Jurkat, Clone E6-1 (cell line): Measurements from ENCODE around the gene GADD45A. TPM values are rescaled to one million over a fixed set of nuclear protein-coding genes. Genes with fewer than 3 reads are reported as not detected.
A peak's percentile ranks its signal among the peaks of the same experiment; 100 is the strongest.
"Not testable (repeated sequence)": the region's sequence is repeated elsewhere in the genome, so short reads cannot be mapped to it uniquely, and the experiment has no call there.

ENCODE experiments used
- DNase-seq: peaks from one replicate; pipeline ENCODE4 v3.0.0-alpha.2; 2011; ENCODE audit warnings: low read depth, low spot score
- H3K4me3 ChIP-seq: 2 replicates; pipeline ENCODE4 v1.5.1; 2011; ENCODE audit warnings: mild to moderate bottlenecking, low read length, control low read depth, moderate library complexity
- polyA plus RNA-seq: library from polyadenylated mRNA; unstranded; fragments of >200 nt; gene quantifications from one replicate; pipeline ENCODE4 v1.2.1, GENCODE V29; 2012; ENCODE audit warnings: missing spikeins; ENCODE audit not compliant: insufficient read length, insufficient read depth

The GADD45A gene, protein sequence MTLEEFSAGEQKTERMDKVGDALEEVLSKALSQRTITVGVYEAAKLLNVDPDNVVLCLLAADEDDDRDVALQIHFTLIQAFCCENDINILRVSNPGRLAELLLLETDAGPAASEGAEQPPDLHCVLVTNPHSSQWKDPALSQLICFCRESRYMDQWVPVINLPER
- polyA plus RNA-seq, result 19.0 TPM

DNA sequence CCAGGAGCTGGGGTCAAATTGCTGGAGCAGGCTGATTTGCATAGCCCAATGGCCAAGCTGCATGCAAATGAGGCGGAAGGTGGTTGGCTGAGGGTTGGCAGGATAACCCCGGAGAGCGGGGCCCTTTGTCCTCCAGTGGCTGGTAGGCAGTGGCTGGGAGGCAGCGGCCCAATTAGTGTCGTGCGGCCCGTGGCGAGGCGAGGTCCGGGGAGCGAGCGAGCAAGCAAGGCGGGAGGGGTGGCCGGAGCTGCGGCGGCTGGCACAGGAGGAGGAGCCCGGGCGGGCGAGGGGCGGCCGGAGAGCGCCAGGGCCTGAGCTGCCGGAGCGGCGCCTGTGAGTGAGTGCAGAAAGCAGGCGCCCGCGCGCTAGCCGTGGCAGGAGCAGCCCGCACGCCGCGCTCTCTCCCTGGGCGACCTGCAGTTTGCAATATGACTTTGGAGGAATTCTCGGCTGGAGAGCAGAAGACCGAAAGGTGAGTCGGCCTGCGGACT lies at the start of gene GADD45A:
Gene GADD45A, plus strand, starts transcription at position 135 of the 491 bp plus-strand sequence. Its CDS starts 294 bp downstream, at position 429.
- peak; percentile 98 for DNase-seq
- H3K4me3 ChIP-seq, result peak within 1 kb of the TSS; percentile 79

DNA sequence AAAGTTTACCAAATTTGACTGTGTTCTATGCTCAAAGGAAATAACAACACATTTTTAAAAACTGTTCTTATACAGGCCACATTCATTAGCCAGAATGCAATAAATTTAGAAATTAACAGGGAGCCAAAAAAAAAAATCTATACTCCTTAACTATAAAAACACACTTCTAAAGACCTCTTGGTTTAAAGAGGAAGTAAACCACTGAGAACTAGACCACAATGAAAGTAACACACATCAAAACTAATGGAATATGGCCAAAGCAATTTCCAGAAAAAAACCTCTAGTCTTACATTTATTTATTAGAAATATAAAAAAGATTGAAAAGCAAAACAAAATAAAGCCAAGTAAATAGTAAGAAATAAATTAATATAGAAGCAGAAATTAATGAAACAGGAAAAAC lies 48.9 kb upstream of the GADD45A start:
- no peak for DNase-seq
- no peak overlapping the region for H3K4me3 ChIP-seq

DNA sequence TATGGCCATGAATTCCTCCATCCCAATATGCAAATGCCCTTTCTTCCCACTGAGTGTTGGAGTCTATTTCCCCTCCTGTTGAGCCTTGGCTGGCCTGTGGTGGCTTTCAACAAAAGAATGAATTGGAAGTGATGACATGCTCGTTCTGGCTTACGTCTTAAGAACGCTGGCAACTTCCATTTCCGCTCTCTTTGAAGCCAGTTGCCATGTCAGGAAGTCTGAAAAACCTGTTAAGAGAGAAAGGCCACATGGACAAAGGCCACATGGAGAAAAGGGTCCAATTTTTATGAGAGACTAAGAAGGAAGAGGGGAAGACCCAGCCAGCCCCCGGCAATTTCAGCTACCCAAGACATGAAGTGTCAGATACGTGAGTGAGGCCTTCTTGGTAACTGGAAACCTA lies 45.6 kb upstream of the GADD45A start:
- DNase-seq, result no peak

DNA sequence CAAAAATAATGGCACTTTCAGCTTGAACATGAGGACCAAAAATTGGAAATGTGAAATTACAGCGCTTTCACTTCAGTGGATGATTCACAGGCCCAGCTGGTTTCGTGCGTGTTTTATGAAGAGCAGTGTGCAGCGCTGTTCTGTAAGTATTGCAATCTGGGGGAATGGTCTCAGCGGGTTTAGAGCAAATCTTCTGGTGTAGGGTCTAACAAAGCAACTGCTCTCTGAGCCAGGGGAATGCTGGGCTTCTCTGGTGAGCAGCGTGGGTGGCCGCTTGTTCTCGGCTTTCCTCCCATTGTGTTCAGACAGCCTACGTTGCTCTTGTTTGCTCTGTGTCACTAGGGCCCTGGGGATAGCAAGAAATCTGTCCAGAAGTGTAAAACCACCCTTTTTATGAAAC lies 42.4 kb upstream of the GADD45A start:
- no peak for DNase-seq
- no peak overlapping the region for H3K4me3 ChIP-seq

More for the DNA sequence above, 45.6 kb upstream of the GADD45A start:
- no peak overlapping the region for H3K4me3 ChIP-seq

DNA sequence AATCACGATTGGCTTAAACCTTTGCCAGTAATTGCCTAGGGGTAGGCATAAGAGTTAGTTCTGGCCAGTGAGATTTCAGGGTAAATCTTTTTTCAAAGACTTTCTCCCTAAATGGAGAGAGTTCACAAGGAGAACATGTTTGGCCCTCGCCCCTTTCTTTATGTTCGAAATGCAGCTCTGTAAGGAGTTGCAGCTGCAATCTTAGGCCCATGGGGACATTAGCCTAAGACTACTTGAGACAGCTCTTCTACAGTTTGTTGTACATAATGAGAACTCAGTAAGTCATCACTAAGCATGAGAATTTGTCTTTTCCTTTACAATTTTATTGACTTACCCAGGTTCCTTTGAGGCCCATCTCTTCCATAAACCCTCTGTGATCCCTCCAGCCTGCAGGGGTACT lies 40.4 kb upstream of the GADD45A start:
- no peak for DNase-seq
- H3K4me3 ChIP-seq, result no peak overlapping the region

DNA sequence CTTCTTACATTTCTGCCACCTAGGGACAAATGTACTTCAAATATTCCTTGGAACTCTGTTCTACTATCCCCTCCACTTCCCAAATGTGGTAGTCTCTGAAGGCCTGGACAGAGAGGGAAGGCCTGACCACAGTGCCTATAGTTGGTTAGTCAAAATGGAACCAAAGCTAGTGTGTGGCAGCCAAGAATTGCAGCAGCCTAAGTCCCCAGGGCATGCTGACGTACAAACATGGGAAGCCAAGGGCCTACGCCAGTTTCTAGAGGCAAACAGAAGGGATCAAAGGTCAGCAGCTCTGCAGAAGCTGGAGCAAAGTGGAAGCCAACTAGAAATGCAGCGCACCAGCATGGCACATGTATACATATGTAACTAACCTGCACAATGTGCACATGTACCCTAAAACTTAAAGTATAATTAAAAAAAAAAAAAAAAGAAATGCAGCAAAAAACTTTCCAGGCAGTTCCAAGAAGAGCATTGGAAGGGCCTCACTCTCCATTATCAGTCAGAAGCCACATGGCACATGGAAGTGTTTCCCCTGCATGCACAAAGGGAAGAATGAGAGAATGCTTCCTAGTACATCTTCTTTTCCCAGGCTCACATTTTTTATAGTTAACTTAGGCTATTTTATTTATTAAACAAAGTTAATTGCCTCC lies 39.4 kb upstream of the GADD45A start:
- H3K4me3 ChIP-seq, result no peak overlapping the region
- no peak for DNase-seq

DNA sequence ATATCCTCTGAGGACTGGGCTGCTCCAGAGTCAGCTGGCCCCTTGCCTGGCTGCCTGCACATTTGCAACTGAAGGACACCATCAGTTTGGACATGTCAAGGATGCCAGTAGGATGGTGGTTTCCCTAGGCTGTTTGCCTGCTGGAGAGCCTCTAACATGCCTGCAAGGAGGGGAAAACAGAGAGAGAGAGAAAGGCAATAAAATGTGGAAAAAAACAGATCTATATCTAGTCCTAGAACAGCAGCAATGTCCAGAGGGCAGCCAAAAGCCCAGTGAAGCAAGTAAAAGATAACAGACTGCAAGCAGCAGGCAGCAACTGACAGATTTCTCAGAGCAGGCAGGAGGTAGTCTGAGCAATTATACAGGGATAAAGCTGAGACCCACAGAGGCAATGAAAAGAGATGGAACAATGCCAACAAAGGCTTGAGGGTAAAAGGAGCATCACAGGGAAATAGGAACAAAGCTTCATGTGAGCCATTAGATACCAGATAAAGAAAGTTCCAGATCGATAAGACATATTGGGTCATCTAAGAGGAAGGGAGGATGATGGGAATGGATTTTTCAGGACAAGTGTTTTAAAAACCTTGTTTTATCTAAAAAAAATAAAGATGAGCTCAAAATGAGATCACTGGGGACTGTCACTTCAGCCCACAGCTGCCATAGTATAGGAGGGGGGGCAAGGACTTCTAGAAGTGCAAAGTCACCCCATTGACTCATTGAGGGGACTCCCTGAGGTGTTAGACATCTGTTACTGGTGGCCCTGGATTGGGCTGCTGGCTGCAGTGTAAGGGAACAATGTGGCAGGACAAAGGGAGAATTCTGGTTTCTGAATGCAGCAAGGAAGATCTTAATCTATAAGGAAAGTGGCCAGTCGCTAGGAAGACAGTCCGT lies 38.6 kb upstream of the GADD45A start:
- no peak for DNase-seq
- H3K4me3 ChIP-seq, result no peak overlapping the region

DNA sequence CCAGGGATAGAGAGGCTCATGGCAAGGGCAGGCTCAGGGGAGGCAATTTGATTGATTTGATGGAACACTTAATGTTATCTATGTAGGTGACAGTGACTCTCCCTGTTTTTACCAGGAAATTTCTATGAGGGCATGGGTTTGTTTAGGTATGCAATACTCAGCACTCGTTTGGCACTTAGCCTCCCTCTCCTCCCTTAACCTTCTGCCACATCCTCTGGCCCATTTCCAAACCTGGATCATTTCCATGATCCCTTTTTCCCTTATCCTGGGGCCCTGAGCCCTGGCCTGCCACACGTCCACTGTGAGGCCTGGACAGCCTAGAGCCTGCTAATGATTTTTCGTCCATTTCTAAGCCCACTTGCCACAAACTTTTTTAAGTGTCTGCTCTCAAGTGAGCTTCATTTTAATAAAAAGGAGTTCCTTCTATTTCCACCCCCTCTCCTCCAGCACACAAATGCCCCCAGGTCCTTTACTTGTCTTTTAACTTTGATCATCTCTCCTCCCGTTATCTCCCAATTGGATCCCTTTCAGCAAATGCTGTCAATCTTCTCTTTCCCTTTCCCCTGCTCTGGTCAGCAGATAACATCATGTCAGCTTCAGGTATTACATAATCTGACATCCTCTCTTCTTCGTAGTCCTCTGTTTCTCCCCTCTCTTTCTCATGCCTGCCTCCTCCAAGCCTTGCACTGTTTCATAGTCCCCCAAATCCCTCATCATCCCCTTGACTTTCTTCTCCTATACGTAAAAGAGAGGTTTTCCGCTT lies 37.8 kb upstream of the GADD45A start:
- DNase-seq, result no peak

DNA sequence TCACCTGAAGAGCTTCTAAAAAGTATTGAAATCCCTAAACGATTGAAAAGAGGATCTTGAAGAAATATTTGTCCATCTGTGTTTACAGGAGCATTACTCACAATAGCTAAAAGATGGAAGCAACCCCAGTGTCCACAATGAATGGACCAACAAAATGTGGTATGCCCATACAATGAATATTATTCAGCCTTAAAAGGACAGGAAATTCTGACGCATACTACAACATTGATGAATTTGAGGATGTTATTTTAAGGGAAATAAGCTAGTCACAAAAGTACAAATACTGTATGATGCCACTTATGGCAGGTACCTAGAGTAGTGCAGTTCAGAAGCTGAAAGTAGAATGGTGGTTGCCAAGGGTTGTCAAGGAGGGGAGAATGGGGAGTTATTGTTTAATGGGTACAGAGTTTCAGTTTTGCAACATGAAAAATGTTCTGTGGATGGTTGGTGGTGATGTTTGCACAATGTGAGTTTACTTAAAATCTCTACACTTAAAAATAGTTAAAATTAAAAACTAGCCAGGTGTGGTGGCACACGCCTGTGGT lies 37.1 kb upstream of the GADD45A start:
- DNase-seq, result no peak

More for the DNA sequence above, 37.8 kb upstream of the GADD45A start:
- no peak overlapping the region for H3K4me3 ChIP-seq

DNA sequence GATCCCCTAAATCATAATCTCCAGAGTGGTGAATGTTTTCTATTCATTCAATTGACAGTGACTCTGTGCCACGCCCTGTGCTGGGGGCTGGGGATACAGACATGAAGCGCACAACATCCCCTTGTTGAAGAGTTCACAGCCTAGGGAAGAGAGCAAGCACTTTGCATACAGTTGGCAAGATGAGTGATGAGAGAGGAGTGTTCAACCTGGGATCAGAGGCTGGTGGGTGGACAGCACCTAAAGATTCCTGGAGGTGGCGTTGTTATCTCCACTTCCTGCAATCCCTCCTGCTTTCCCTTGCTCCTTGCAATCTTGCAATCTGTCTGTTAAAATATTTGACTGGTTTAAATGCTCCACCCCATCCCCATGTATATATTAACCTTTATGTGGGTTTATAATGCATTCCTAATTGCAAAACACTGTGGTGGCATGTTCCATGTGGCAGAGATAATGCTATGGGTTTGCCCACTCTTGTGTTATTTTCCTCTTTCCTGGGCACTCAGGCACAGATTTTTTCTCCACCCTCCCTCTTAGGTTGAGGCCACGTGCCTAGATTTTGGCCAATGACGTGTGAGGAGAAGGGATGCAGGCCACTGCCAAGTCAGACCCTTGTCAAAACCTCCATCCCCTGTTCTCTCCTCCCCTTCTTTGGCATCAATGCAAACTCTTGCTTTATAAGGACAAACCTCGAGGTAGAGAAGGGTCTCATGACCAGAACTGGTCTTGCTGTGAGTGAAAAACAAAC lies 36.2 kb upstream of the GADD45A start:
- H3K4me3 ChIP-seq, result no peak overlapping the region
- DNase-seq, result no peak

More for the DNA sequence above, 37.1 kb upstream of the GADD45A start:
- no peak overlapping the region for H3K4me3 ChIP-seq

DNA sequence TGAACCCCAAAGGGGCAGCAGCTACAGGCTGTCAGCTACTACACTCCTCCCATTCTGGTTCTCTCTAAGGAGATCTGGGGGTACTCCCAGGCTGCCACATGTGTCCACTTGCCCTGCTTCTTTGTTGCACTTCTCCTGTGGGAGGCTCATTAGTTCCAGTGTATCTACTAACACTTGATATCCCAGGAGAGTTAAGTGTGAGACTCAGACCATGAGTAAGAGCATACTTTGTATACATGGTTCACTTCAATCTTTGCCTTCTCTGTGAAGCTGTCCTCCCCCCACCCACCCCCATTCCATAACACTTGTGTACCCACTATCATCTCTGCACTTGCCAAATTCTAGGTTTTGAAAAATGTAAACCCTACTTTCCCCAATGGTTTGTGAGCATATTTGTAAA lies 34.9 kb upstream of the GADD45A start:
- no peak for DNase-seq
- H3K4me3 ChIP-seq, result no peak overlapping the region

DNA sequence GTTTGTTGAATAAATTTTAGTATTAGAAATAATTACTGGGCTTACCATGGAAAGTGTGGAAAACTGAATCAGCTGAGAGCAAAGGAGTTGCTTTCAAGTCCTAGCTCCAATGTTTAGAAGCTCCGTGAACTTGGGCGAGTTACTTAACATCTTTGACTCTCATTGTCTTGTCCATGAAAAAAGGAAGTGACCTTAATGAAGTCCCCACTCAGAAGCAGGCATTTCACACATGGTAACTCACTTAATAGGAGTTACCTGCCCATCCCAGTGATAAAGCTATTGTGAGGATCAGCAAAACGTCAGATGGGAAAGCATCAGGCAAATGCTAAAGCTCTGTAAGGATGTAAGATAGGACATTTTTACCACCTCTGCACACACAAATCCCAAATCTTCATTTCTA lies 34.0 kb upstream of the GADD45A start:
- no peak for DNase-seq
- H3K4me3 ChIP-seq, result no peak overlapping the region

DNA sequence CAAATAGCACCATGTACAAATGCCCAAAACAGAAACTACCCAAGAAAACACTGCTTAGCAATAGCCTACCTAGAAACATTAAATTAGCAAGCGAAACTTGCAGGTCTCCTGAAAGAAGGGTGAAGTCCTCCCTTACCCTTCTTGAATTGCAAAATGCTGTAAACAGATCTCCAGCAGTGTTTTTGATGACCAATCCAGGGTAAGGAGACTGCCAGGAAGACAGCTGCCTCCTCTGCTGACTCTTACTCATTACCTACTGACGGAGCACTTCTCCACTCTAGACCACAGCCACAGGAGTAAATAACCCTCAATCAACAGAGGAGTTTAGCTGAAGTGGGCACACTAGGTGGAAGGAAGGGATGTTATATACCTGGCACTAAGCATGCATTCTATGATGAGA lies 32.2 kb upstream of the GADD45A start:
- H3K4me3 ChIP-seq, result no peak overlapping the region
- DNase-seq, result no peak

DNA sequence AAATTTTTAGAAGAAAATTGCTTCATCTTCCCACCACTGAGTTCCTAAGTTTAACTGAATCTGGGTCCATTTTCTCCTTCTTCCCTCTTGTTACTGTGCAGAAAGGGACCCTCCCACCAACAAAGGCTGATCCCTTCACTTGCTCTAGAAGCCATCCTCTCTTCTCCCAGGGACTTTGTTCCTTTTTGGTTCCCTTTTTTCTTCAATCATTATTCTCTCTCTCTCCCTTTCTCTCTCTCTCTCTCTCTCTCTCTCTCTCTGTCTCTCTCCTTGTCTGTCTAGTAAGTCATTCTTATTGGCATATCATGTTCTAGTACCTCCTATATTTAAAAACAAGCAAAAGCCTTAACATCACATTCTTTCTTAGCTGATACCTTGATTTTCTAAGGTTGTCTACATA lies 31.7 kb upstream of the GADD45A start:
- no peak for DNase-seq
- H3K4me3 ChIP-seq, result no peak overlapping the region

DNA sequence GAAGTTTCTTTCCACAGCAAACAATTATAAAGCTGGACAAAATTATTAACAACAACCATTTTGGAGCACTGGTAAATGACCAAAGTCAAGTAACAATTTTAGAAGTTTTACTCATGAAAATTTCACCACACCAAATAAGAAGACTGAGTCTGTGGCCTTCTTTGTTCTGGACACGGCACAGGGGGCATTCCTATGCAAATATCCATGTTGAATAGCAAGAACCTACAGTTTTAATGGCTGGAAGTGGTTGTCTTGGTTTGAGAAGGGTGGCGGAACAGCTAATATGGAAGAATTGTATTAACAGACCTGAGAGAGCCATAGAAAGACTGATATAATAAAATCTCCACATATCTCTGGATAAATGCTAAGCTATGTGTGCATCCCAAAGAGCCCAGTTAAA lies 29.4 kb upstream of the GADD45A start:
- DNase-seq, result no peak
- H3K4me3 ChIP-seq, result no peak overlapping the region

DNA sequence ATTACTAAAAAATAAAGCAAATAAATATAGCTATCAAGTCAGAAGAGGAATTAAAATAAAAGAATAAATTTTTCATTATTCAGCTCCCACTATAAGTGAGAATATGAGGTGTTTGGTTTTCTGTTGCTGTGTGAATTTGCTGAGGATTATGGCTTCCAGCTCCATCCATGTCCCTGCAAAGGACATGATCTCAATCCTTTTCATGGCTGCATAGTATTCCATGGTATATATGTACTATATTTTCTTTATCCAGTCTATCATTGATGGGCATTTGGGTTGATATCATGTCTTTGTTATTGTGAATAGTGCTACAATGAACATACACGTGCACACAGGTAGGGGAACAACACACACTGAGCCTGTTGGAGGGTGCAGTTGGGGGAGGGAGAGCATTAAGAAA lies 27.8 kb upstream of the GADD45A start:
- not testable (repeated sequence) for DNase-seq, H3K4me3 ChIP-seq

DNA sequence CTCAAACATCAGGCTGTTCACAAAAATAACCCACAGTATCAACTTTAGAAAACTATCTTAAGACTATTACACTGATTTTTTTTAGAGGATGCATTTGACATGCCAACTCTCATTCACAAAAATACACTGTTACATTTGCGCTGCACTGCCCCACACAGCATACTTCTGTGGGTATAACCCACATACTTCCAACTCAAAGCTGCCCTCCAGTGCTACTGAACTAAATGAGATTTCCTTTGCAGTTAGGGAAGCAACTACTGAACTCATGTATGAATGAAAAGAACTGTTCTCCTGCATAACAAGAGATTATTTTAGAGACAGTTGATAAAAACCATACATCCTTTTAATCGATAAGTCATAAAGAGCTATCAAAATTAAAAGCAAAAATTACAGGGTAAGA lies 25.8 kb upstream of the GADD45A start:
- H3K4me3 ChIP-seq, result no peak overlapping the region

DNA sequence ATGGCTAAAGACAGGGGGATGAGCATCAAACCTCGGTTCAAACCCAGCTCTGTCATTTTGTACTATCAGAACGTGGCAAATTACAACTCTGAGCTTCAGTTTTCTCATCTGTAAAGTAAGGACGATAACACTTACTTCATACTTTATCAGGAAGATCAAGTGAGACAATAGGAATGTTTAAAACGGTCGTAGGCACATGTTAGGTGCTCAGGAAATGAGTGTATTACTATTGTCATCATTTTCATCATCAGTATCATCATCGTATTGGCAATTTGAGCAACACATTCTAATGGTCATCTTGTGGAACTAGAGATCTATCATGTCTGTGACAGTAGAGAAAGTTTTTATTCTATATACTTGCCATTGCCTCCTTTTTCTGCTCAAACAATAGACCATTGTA lies 22.1 kb upstream of the GADD45A start:
- no peak overlapping the region for H3K4me3 ChIP-seq
- DNase-seq, result no peak

More for the DNA sequence above, 25.8 kb upstream of the GADD45A start:
- no peak for DNase-seq
